GM21529 (cell line): Measurements from ENCODE around the gene GPR35.

Experiments used
- ATAC-seq: cut with Tn5 transposase; IDR thresholded peaks from one replicate; pipeline ENCODE4 v1.9.1; 2021; ENCODE audit not compliant: unreplicated experiment

The GPR35 gene

GRCh38 chr2:240637116-240637900, 12.0 kb downstream of the GPR35 start:
- ATAC-seq = no peak

DNA sequence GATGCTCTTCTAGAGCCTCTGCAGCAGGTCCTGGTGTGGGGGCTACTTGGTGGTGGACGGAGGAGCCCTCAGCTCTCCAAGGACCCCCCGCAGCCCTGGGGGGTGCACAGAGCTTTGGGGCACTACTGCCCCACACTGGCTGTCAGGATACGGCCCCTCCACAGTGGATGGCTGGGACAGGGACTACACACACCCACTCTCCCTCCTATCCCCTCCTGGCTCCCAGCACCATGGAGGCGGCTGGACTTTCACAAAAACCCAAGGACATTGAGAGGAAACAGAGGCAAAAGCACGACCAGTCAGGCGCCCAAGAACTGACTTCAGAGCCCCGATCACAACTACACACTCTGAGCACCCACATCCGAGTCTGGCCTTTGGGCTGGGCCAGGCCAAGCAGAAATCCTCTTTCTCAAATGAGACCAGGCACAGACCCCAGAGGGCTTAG, 12.6 kb downstream of the GPR35 start:
- no peak for ATAC-seq

DNA sequence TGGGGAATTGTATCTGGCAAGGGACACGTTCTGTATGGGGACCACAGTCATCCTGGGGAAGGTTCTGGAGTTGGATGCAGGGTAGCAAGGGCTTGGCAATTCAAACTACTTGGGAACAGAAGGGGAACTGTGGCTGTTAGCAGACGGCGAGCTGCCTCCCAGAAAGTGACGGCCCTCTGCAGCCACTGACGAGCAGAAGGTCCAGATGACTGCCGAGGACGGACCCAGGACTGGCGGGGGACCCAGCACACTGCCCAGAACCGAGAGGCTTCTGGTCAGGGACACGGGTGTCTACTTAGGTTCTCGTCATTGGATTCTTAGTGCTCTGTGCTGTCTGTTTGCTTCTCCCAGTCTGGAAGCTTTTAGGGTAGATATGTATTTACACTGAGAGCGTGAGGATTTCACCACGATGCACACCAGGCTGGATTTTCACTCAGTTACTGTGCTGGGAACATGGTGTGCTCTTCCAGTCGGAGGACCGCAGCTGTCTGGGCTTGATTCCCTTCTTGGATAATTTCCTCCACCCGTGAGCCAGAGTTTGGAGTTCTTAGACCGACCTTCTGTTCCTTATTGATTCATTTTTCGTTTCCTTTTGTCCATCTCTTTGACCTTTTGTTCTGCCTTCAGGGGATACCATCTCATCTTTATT, 13.4 kb downstream of the GPR35 start:
- ATAC-seq = no peak

DNA sequence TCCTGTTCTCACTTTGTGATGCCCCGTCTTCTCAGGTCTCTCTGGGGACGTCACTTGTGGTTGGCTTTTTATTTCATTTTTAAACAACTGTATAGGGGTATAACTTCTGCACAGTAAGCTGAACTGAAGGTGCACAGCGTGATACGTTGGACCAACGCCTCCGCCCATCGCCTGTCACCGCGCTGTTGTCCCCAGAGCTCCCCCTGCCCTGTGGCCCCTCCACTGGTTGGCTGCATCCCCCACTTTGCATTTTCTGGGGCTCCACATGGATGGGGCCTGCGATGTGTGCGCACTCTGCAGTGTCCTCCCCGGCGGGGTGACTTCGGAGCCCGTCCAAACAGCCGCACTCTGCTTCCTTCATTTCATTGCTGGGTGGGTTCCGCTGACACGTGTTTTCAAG, 14.3 kb downstream of the GPR35 start:
- ATAC-seq = no peak

- no peak for ATAC-seq
These were observed 15.7 kb downstream of the GPR35 start for GRCh38 chr2:240640939-240641338.

DNA sequence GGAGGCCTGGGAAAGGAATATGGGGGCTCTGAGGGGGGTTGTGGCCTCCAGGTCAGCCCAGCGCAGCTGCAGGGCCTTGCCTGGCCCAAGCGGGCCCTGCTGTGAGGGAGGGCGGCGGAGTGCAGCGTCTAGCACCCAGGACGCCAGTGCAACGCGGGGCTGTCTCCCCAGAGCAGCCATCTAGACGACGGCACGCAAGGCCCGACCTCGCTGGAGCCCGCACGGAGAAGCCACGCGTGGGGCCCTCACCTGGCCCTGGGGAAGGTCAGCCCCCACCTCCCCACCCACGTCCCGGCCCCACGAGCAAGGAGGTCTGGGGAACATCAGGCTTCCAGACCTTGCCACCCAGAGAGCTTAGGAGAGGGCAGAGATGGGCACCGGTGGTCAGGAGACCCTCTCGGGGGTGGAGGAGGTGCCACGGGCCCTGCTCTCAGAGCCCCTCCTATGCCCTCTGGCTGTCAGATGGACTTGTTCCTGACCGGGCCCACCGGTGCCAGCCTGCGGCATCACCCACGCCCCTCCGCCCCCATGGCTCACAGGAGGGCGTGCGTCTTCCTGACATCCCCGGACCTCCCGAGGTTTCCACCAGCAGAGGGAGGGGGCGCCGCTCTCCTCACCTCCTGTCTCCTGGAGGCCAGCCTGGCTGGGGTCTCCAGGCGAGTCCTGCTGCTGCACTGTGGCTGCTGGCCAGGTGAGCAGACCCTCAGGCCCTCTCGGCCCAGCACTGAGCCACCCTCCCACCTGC, 17.0 kb downstream of the GPR35 start:
- no peak for ATAC-seq

GRCh38 chr2:240642806-240643092, 17.5 kb downstream of the GPR35 start:
- ATAC-seq = no peak

DNA sequence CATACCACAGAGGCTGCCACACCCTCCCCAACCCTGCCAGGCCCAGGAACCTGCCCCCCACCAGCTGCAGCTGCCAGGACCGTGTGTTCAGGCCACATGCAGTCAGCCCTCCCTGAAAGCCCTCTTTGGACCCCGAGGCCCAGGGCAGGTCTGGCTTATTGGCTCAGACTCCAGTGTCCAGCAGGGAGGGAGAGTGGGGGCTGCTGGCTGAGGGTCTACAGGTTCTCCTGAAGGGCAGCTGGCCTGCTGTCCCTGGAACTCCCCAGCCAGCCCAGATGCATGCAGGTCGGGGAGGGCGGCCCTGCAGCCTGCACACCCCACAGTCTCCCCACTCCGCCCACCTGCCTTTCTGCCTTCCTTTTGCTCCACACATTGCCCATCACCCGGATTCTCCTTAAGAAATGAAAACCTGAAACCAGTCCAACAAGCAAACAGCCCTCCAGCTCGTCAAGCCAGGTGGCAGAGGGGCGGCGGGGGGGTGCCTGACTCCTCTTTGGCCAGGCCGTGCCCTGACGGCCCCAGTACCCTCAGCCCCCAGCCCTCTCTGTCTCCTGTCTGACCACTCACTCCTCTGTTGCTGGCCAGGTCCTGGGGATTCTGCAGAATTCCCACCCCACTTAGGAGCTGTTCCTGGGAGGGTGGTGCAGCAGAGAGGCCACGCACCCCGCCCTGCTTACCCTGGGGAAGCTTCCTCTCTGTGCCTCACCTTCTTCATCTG, 18.0 kb downstream of the GPR35 start:
- no peak for ATAC-seq

DNA sequence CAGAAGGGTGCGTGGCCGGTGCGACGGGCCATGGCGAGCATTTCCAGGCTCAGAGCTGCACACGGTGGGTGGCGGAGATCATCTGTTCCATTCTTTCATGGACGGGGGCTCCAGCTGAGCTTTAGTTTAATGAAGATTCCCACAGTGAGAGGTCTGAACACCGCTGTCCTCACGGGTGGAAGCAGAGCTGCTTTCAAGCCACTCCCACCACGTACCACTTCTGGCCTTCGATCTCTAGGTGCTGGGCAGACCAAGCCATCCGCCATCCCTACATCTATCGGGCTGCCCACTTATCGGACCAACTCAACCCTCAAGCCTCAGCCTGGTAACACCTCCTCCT, 18.5 kb downstream of the GPR35 start:
- no peak for ATAC-seq

DNA sequence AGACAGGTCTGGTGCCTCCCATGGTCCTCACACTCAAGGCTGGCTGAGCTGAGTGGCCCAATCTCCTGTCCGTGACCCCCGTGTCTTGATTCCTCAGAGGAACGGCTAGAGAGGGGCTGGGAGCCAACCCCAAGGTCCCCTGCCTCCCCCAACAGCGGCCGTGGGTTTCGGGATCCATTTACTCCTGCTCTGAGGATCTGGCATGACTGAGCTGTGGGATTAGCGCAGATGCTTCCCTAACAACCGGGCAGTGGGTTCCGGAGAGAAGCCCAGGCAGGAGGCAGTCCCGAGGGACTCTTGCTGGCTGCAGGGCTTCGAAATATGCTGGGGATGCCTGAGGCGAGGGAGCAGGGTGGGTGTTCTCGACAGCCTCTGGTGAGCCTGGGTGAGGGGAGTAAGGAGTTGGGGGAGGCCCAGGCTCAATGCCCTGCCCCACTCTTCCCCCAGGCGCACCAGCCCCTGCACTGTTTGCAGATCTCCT, 18.9 kb downstream of the GPR35 start:
- ATAC-seq = no peak

GRCh38 chr2:240644859-240645301, 19.6 kb downstream of the GPR35 start:
- ATAC-seq = no peak

GRCh38 chr2:240645346-240645745, 20.1 kb downstream of the GPR35 start:
- no peak for ATAC-seq

GRCh38 chr2:240645801-240646175, 20.5 kb downstream of the GPR35 start:
- ATAC-seq = no peak

DNA sequence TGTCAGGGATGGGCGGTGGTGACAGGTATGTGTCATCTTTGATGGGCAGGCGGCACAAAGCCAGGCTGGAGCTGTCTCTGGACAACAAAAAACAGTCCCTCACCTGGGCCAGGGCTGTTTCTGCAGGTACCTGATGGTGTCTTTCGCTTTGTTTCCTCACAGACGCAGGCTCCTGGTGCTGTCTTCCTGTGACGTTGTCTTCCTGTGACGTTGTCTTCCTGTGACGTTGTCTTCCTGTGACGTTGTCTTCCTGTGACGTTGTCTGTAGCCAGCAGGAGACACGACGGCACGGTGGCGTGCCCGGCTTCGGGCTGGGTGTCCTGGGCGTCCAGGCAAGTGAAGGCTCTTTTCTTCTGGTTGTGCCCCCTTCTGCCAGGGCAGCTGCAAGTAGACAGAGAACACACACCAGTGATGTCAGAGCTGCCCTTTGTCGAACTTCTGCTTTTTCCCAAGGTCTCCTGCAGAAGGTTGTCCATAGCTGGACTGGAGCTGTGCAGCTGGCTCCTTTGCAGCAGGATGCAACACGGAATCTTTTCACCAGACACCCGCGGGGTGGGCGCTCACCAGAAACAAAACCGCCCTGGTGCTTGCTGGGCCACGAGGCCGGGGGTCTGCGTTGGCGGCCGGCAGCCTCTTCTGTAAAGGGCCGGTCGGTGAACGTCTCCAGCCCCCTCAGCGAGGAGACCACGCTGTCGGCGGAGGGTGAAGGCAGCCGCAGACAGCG, 21.1 kb downstream of the GPR35 start:
- no peak for ATAC-seq

DNA sequence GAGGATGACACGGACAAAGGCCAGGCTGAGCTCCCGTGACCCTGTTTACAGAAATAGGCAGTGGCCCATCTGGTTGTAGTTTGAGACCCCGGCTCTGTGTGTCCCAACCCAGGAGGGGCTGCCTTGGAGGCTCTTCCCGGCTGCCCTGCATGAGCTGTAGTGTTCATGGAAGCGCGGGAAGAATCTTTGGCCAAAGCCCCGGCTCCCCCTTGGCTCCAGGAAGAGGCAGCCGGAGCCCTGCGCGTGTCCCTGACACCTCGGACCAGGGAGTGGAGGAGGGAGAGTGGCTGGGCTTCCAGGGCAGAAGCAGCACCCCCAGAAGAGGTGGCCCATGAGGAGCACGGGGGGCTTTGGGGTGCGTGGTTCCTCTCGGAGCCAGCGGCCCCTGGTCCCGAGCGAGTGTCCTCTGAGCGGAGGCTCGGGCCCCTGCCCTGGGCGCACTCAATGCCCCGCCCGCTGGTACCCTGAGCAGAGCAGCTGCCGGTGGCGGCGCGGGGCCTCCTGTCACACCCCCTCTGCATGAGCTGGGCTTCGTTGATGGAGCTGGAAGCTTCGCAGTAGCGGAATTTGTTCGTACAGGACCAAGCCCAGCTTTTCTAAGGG, 21.7 kb downstream of the GPR35 start:
- ATAC-seq = no peak

DNA sequence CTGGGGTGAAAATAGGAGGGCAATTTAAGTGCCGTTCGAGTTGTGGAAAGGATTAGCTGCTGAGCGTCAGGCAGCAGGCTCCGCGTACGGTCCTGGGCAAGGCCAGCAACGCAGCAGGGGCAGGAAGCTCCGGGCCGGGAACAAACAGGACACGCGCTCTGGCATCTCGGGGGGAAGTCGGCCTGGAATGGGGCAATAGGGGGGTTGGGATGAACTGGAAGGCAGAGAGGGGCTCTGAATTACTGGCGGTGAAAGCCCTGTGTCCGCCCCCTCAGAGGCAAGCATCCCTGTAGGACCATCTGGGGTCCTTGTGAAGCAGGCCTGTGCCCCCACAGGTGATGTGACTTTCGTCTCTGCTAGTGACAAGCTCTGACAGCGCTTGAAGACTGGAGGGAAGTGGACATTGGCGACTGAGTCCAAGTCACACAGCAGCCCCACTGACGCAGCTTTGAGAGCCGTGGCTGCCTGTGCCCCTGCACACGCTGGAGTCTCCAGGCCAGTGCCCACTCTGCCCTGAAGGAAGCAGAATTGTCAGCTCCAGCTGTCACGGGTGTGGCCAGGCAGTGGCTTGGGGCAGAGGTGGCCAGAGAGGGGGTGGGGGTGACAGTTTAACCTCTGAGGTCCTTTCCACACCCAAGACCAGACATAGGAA, 22.3 kb downstream of the GPR35 start:
- no peak for ATAC-seq

GRCh38 chr2:240648155-240648649, 22.9 kb downstream of the GPR35 start:
- ATAC-seq = no peak

DNA sequence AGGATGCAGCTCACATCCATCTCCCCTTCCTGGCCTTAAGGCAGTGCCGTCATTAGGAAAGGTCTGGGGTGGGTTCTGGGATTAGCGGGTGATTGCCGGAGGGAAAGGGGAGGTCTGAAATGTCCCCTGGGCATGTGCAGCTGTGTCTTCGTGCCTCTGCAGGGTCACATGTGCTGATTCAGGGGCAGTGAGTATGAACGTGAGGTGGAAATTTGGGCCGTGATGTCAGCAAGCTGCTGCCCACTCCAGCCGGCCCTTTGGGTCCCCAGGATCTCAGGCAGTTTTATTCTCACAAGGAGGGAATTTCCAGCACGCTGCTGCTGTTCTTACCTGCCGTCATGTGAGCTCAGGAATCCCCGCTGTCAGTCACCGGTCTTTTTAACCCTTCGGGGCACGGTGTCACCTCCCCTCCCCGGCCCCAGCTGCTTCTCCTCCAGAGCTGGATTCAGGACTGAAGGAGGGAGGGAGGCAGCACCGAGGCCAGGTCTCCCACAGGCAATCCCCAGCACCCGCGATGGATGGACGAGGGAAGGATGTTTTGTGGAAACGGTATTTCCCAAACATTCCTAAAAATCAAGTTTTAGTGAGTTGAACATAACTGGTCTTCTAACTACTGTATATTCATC, 23.5 kb downstream of the GPR35 start:
- no peak for ATAC-seq

GRCh38 chr2:240649331-240649730, 24.1 kb downstream of the GPR35 start:
- no peak for ATAC-seq
